ENCODE measurements around the gene DUOXA2. TPM values are rescaled to one million over a fixed set of nuclear protein-coding genes. Genes with fewer than 3 reads are reported as not detected.

DUOXA2 gene
- total and polyA plus RNA-seq, 3 donors from 2014 or later = 0.31 to 0.39 (median 0.36) TPM

- no peak for DNase-seq
- intact Hi-C loops (cut with DNase I; ENCODE audit: low total_unique reads) = no loop called here
- H3K4me1 ChIP-seq = peaks cover 13% of the 10 kb centered on the region
- 5 to 9% methylated on average over 9 to 13 of the region's 13 CpGs for WGBS, 2 donors
- TF ChIP-seq POLR2A (IDR thresholded peaks at IDR 0.05) (no peak), CTCF (IDR thresholded peaks at IDR 0.05) (no peak)
- no peak overlapping the region for H3K4me3 ChIP-seq
- H3K9me3 ChIP-seq = no peaks in the 10 kb centered on the region
- H3K36me3 ChIP-seq (ENCODE audit: low read depth, missing control alignments) = no peaks in the 10 kb centered on the region
- no peak overlapping the region for H3K27ac ChIP-seq
- no peaks in the 10 kb centered on the region for H3K27me3 ChIP-seq
These were observed 2.0 kb upstream of the DUOXA2 start for GRCh38 chr15:45112143-45112590.

- Histone ChIP-seq H3K27ac (no peak overlapping the region), H3K4me1 (peaks cover 15% of the 10 kb centered on the region), H3K27me3 (no peaks in the 10 kb centered on the region), H3K9me3 (no peaks in the 10 kb centered on the region), H3K36me3 (ENCODE audit: low read depth, missing control alignments) (no peaks in the 10 kb centered on the region), H3K4me3 (no peak overlapping the region)
- no peak for DNase-seq
- TF ChIP-seq POLR2A (IDR thresholded peaks at IDR 0.05) = no peak
- no peak for TF ChIP-seq CTCF (IDR thresholded peaks at IDR 0.05)
- intact Hi-C loops (cut with DNase I; ENCODE audit: low total_unique reads) = no loop called here
- 3 to 8% methylated on average over 19 to 52 of the region's 58 CpGs for WGBS, 2 donors
These were observed 1.3 kb upstream of the DUOXA2 start for GRCh38 chr15:45112591-45113379.

GRCh38 chr15:45113380-45113990 lies 641 bp upstream of the DUOXA2 start:
- WGBS, 2 donors = 6 to 21% methylated on average over 11 to 14 of the region's 14 CpGs
- H3K36me3 ChIP-seq (ENCODE audit: low read depth, missing control alignments) = no peaks in the 10 kb centered on the region
- H3K9me3 ChIP-seq = no peaks in the 10 kb centered on the region
- H3K4me3 ChIP-seq = no peak overlapping the region
- H3K4me1 ChIP-seq = peaks cover 17% of the 10 kb centered on the region
- H3K27ac ChIP-seq = no peak overlapping the region
- H3K27me3 ChIP-seq = no peaks in the 10 kb centered on the region
- intact Hi-C loops (cut with DNase I; ENCODE audit: low total_unique reads) = no loop called here
- no peak for TF ChIP-seq POLR2A (IDR thresholded peaks at IDR 0.05)
- no peak for TF ChIP-seq CTCF (IDR thresholded peaks at IDR 0.05)
- no peak for DNase-seq

- Histone ChIP-seq H3K36me3 (ENCODE audit: low read depth, missing control alignments) (no peaks in the 10 kb centered on the region), H3K9me3 (no peaks in the 10 kb centered on the region), H3K27me3 (no peaks in the 10 kb centered on the region), H3K4me1 (peaks cover 17% of the 10 kb centered on the region), H3K4me3 (no peak overlapping the region), H3K27ac (no peak overlapping the region)
- WGBS, 2 donors = 0 to 6% methylated on average over 2 of the region's 2 CpGs
- TF ChIP-seq POLR2A (IDR thresholded peaks at IDR 0.05) = no peak
- no peak for TF ChIP-seq CTCF (IDR thresholded peaks at IDR 0.05)
- intact Hi-C loops (cut with DNase I; ENCODE audit: low total_unique reads) = no loop called here
- DNase-seq = no peak
These were observed 592 bp downstream of the DUOXA2 start for GRCh38 chr15:45114751-45115085.

Measured in testis (tissue), 3 donors.